NCI-H1694 (cell line): Measurements from ENCODE around the gene OR4C15.

Source experiments
- DNase-seq: peaks from one replicate; lab custom pipeline; 2025; lab: John Stamatoyannopoulos, UW

OR4C15 gene

DNA sequence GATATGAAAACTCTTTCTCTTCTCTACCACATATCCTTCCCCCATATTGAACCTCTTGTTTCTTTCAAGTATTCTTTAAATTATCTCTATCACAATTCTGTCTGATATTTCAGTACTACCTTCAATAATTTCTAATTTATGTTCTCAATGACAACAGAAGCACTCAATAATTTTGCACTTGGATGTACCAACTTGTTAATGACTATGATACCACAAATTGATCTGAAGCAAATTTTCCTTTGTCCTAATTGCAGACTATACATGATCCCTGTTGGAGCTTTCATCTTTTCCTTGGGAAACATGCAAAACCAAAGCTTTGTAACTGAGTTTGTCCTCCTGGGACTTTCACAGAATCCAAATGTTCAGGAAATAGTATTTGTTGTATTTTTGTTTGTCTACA, at the start of gene OR4C15:
Gene OR4C15 (plus strand): TSS at position 301 of the 400 bp plus-strand sequence. CDS start 0 bp downstream, at position 301.
- no peak for DNase-seq

DNA sequence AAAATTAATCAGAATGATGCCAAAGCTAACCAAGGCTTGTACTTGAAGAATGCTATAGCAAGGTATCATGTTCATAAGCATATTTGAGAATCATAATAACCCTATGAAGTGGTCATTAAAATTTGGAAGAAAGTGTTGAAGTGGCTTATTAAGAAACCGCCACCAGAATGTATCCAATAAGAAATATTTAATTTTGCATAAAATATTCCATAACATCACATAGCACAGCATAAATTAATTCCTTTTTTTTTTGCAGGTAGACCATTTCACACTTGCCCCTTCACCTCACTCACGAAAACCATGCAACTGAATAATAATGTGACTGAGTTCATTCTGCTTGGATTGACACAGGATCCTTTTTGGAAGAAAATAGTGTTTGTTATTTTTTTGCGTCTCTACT, 17.6 kb downstream of the OR4C15 start, which contains the start of gene OR4C16:
Gene OR4C16 (plus strand): TSS at position 301 of the 400 bp plus-strand sequence. CDS start 0 bp downstream, at position 301.
- DNase-seq, result no peak

DNA sequence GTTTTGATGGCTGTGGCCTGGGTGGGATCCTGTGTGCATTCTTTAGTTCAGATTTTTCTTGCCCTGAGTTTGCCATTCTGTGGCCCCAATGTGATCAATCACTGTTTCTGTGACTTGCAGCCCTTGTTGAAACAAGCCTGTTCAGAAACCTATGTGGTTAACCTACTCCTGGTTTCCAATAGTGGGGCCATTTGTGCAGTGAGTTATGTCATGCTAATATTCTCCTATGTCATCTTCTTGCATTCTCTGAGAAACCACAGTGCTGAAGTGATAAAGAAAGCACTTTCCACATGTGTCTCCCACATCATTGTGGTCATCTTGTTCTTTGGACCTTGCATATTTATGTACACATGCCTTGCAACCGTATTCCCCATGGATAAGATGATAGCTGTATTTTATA, 18.3 kb downstream of the OR4C15 start:
- no peak for DNase-seq
